Measurements from ENCODE around the gene SMNDC1.
"Not testable (repeated sequence)": the region's sequence is repeated elsewhere in the genome, so short reads cannot be mapped to it uniquely, and the experiment has no call there.

Gene SMNDC1

DNA sequence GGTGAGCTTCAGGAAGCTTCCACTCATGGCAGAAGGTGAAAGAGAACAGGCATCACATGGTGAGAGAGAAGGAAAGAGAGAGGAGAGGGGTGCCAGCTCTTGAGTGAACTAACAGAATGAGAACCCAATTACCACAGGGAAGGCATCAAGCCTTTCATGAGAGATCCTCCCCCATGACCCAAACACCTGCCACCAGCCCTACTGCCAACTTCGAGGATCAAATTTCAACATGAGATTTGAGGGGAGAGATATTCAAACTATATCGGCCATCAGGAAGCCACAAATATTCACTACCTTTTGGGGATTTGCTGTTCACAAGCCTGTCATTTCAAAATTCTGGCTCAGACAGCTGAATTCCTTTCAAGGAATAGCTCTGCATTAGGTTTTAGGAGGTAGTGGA, 39.9 kb upstream of the SMNDC1 start:
- Histone ChIP-seq H3K36me3 (ENCODE audit: control insufficient read depth, insufficient read depth, low read length) (no peaks in the 10 kb centered on the region), H3K27me3 (replicated peaks; ENCODE audit: control insufficient read depth, insufficient read depth, low read length, poor library complexity, severe bottlenecking) (no peaks in the 10 kb centered on the region), H3K27ac (ENCODE audit: insufficient read depth, low read length, poor library complexity, severe bottlenecking) (no peak overlapping the region), H3K9me3 (ENCODE audit: control insufficient read depth, low read length) (no peaks in the 10 kb centered on the region), H3K4me1 (ENCODE audit: control insufficient read depth, insufficient read depth, low read length, poor library complexity, severe bottlenecking) (no peaks in the 10 kb centered on the region), H3K4me3 (ENCODE audit: insufficient read depth, low read depth, low read length, poor library complexity, severe bottlenecking) (no peak overlapping the region)
- no peak for DNase-seq

- Histone ChIP-seq H3K27me3 (replicated peaks; ENCODE audit: control insufficient read depth, insufficient read depth, low read length, poor library complexity, severe bottlenecking) (no peaks in the 10 kb centered on the region), H3K9me3 (ENCODE audit: control insufficient read depth, low read length) (no peaks in the 10 kb centered on the region), H3K36me3 (ENCODE audit: control insufficient read depth, insufficient read depth, low read length) (no peaks in the 10 kb centered on the region), H3K4me3 (ENCODE audit: insufficient read depth, low read depth, low read length, poor library complexity, severe bottlenecking) (no peak overlapping the region), H3K4me1 (ENCODE audit: control insufficient read depth, insufficient read depth, low read length, poor library complexity, severe bottlenecking) (no peaks in the 10 kb centered on the region), H3K27ac (ENCODE audit: insufficient read depth, low read length, poor library complexity, severe bottlenecking) (no peak overlapping the region)
- no peak for DNase-seq
These were observed 39.2 kb upstream of the SMNDC1 start for GRCh38 chr10:110343947-110344346.

GRCh38 chr10:110340816-110341215, 36.1 kb upstream of the SMNDC1 start:
- Histone ChIP-seq H3K9me3 (ENCODE audit: control insufficient read depth, low read length) (no peaks in the 10 kb centered on the region), H3K36me3 (ENCODE audit: control insufficient read depth, insufficient read depth, low read length) (no peaks in the 10 kb centered on the region), H3K27ac (ENCODE audit: insufficient read depth, low read length, poor library complexity, severe bottlenecking) (no peak overlapping the region), H3K4me1 (ENCODE audit: control insufficient read depth, insufficient read depth, low read length, poor library complexity, severe bottlenecking) (peaks cover under 1% of the 10 kb centered on the region), H3K4me3 (ENCODE audit: insufficient read depth, low read depth, low read length, poor library complexity, severe bottlenecking) (no peak overlapping the region), H3K27me3 (replicated peaks; ENCODE audit: control insufficient read depth, insufficient read depth, low read length, poor library complexity, severe bottlenecking) (no peaks in the 10 kb centered on the region)
- no peak for DNase-seq

GRCh38 chr10:110340122-110340521, 35.4 kb upstream of the SMNDC1 start:
- H3K27me3 ChIP-seq (replicated peaks; ENCODE audit: control insufficient read depth, insufficient read depth, low read length, poor library complexity, severe bottlenecking) = no peaks in the 10 kb centered on the region
- no peak for DNase-seq
- H3K27ac ChIP-seq (ENCODE audit: insufficient read depth, low read length, poor library complexity, severe bottlenecking) = no peak overlapping the region
- no peaks in the 10 kb centered on the region for H3K36me3 ChIP-seq (ENCODE audit: control insufficient read depth, insufficient read depth, low read length)
- peaks cover 6% of the 10 kb centered on the region for H3K4me1 ChIP-seq (ENCODE audit: control insufficient read depth, insufficient read depth, low read length, poor library complexity, severe bottlenecking)
- H3K9me3 ChIP-seq (ENCODE audit: control insufficient read depth, low read length) = no peaks in the 10 kb centered on the region
- H3K4me3 ChIP-seq (ENCODE audit: insufficient read depth, low read depth, low read length, poor library complexity, severe bottlenecking) = no peak overlapping the region

DNA sequence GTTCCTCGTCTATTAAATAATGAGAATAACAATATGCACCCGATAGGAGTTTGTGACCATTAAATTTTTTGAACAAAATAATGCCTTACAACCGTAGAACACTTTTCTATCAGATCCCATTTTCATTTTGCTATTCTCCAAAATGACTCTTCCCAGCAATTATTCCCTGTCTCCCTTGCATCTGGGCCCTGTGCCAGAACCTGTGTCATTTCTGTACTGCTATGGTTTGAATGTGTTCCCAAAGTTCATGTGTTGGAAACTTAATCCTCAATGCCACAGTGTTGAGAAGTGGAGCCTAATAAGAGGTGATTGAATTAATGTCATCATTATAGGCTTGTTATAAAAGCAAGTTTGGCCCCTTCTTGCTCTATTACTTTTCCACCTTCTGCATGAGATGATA, 33.2 kb upstream of the SMNDC1 start:
- H3K27me3 ChIP-seq (replicated peaks; ENCODE audit: control insufficient read depth, insufficient read depth, low read length, poor library complexity, severe bottlenecking) = no peaks in the 10 kb centered on the region
- H3K27ac ChIP-seq (ENCODE audit: insufficient read depth, low read length, poor library complexity, severe bottlenecking) = no peak overlapping the region
- H3K4me3 ChIP-seq (ENCODE audit: insufficient read depth, low read depth, low read length, poor library complexity, severe bottlenecking) = no peak overlapping the region
- no peak for DNase-seq
- peaks cover 6% of the 10 kb centered on the region for H3K4me1 ChIP-seq (ENCODE audit: control insufficient read depth, insufficient read depth, low read length, poor library complexity, severe bottlenecking)
- no peaks in the 10 kb centered on the region for H3K36me3 ChIP-seq (ENCODE audit: control insufficient read depth, insufficient read depth, low read length)
- no peaks in the 10 kb centered on the region for H3K9me3 ChIP-seq (ENCODE audit: control insufficient read depth, low read length)

- DNase-seq = no peak
- H3K9me3 ChIP-seq (ENCODE audit: control insufficient read depth, low read length) = no peaks in the 10 kb centered on the region
- H3K27ac ChIP-seq (ENCODE audit: insufficient read depth, low read length, poor library complexity, severe bottlenecking) = no peak overlapping the region
- H3K36me3 ChIP-seq (ENCODE audit: control insufficient read depth, insufficient read depth, low read length) = no peaks in the 10 kb centered on the region
- no peak overlapping the region for H3K4me3 ChIP-seq (ENCODE audit: insufficient read depth, low read depth, low read length, poor library complexity, severe bottlenecking)
- H3K27me3 ChIP-seq (replicated peaks; ENCODE audit: control insufficient read depth, insufficient read depth, low read length, poor library complexity, severe bottlenecking) = no peaks in the 10 kb centered on the region
- peaks cover 6% of the 10 kb centered on the region for H3K4me1 ChIP-seq (ENCODE audit: control insufficient read depth, insufficient read depth, low read length, poor library complexity, severe bottlenecking)
These were observed 32.7 kb upstream of the SMNDC1 start for GRCh38 chr10:110337401-110337800.

DNA sequence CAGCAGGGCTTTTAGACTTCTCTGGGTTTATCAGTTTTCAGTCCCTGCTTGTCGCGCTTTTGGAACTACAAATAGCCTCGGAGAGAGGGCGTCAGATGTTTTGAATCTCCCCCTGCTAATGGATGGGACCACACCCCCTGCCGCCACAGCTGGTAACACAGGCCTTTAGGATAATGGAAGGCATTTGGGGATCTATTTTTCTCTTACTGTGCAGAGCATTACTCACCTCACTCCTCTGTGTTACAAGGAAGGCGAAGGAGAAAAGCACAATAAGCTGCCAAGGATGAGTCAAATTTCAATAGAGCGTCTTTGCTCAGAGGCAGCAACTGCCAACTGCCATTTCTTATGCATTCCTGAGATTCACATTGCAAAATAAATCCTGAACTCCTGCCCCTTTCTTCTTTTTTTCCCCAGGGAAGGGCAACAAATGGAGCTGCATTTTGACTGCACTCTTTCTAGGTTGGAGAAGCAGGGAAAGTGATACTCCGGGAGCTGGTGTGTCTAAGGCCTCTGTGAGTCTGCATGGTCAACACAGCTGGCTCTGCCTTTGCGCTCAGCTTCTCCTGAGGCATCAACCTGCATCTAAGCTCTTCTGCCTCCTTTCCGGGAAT, 31.5 kb upstream of the SMNDC1 start:
- Histone ChIP-seq H3K4me1 (ENCODE audit: control insufficient read depth, insufficient read depth, low read length, poor library complexity, severe bottlenecking) (peaks cover 6% of the 10 kb centered on the region), H3K36me3 (ENCODE audit: control insufficient read depth, insufficient read depth, low read length) (no peaks in the 10 kb centered on the region), H3K27ac (ENCODE audit: insufficient read depth, low read length, poor library complexity, severe bottlenecking) (no peak overlapping the region), H3K27me3 (replicated peaks; ENCODE audit: control insufficient read depth, insufficient read depth, low read length, poor library complexity, severe bottlenecking) (no peaks in the 10 kb centered on the region), H3K4me3 (ENCODE audit: insufficient read depth, low read depth, low read length, poor library complexity, severe bottlenecking) (no peak overlapping the region), H3K9me3 (ENCODE audit: control insufficient read depth, low read length) (no peaks in the 10 kb centered on the region)
- DNase-seq = no peak

GRCh38 chr10:110335314-110336064, 30.8 kb upstream of the SMNDC1 start:
- Histone ChIP-seq H3K27me3 (replicated peaks; ENCODE audit: control insufficient read depth, insufficient read depth, low read length, poor library complexity, severe bottlenecking) (no peaks in the 10 kb centered on the region), H3K36me3 (ENCODE audit: control insufficient read depth, insufficient read depth, low read length) (no peaks in the 10 kb centered on the region), H3K9me3 (ENCODE audit: control insufficient read depth, low read length) (no peaks in the 10 kb centered on the region), H3K27ac (ENCODE audit: insufficient read depth, low read length, poor library complexity, severe bottlenecking) (no peak overlapping the region), H3K4me3 (ENCODE audit: insufficient read depth, low read depth, low read length, poor library complexity, severe bottlenecking) (no peak overlapping the region), H3K4me1 (ENCODE audit: control insufficient read depth, insufficient read depth, low read length, poor library complexity, severe bottlenecking) (peaks cover 6% of the 10 kb centered on the region)
- DNase-seq = no peak

- H3K36me3 ChIP-seq (ENCODE audit: control insufficient read depth, insufficient read depth, low read length) = no peaks in the 10 kb centered on the region
- H3K27me3 ChIP-seq (replicated peaks; ENCODE audit: control insufficient read depth, insufficient read depth, low read length, poor library complexity, severe bottlenecking) = no peaks in the 10 kb centered on the region
- H3K4me3 ChIP-seq (ENCODE audit: insufficient read depth, low read depth, low read length, poor library complexity, severe bottlenecking) = no peak overlapping the region
- peaks cover 6% of the 10 kb centered on the region for H3K4me1 ChIP-seq (ENCODE audit: control insufficient read depth, insufficient read depth, low read length, poor library complexity, severe bottlenecking)
- H3K9me3 ChIP-seq (ENCODE audit: control insufficient read depth, low read length) = no peaks in the 10 kb centered on the region
- DNase-seq = no peak
- no peak overlapping the region for H3K27ac ChIP-seq (ENCODE audit: insufficient read depth, low read length, poor library complexity, severe bottlenecking)
These were observed 29.4 kb upstream of the SMNDC1 start for GRCh38 chr10:110334061-110334656.

GRCh38 chr10:110331226-110331795, 26.6 kb upstream of the SMNDC1 start:
- H3K36me3 ChIP-seq (ENCODE audit: control insufficient read depth, insufficient read depth, low read length); DNase-seq; H3K4me3 ChIP-seq (ENCODE audit: insufficient read depth, low read depth, low read length, poor library complexity, severe bottlenecking); H3K27ac ChIP-seq (ENCODE audit: insufficient read depth, low read length, poor library complexity, severe bottlenecking); H3K4me1 ChIP-seq (ENCODE audit: control insufficient read depth, insufficient read depth, low read length, poor library complexity, severe bottlenecking); H3K27me3 ChIP-seq (replicated peaks; ENCODE audit: control insufficient read depth, insufficient read depth, low read length, poor library complexity, severe bottlenecking); H3K9me3 ChIP-seq (ENCODE audit: control insufficient read depth, low read length): not testable (repeated sequence)
